Choroid plexus epithelial cell (primary cell): ENCODE measurements around the gene KCNQ1.

ENCODE experiments used
- DNase-seq: peaks from one replicate; pipeline ENCODE4 v3.0.0-alpha.2; 2010; ENCODE audit warnings: low read depth
- H3K4me3 ChIP-seq: 2 replicates; pipeline ENCODE4 v1.5.1; 2011; ENCODE audit warnings: low read depth, mild to moderate bottlenecking, control low read depth, low read length, moderate library complexity
- TF ChIP-seq, protein P1 (sequence below): conservative IDR thresholded peaks from 2 replicates; pipeline ENCODE4 v1.5.1; 2011; ENCODE audit warnings: low read depth, mild to moderate bottlenecking, control low read depth, inconsistent platforms, low read length, moderate library complexity

KCNQ1 gene

GRCh38 chr11:2399488-2400068 lies 45.2 kb upstream of the KCNQ1 start:
- DNase-seq = peak; percentile 58

DNA sequence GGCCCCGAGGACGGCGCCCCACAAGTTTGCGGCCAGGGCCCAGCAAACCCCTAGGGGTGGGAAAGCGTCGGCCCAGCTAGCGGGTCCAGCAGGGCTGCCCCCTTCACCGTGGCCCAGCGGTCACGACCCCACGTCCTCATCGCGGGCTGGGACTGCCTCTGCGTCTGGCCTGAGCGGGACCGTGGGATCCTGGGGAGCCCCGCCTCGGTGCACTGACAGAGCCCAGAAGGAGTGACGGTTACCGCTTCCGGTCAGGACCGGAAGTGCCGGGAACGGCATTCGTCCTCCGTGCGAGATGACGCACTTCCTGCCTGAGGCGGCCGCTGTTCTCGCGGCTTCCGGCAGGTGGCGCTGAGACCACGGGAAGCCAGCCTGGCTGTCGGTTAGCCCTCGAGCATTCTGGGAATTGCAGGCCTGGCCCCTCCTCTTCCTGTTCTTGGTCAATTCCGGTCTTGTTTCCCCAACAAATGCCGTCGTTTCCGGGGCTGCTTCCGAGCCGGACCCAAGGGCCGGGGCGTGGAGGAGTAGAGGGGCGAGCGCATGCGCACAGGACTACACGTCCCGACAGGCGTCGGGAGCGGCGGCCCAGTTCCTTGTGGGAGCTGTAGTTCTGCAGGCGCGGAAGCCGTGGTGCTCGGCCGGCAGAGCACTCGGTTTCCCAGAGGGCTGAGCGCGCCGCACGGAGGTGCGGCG lies 44.6 kb upstream of the KCNQ1 start, which contains the start of gene TSSC4:
Gene TSSC4, plus strand, starts transcription at position 682 of the 693 bp plus-strand sequence. CDS start 1,884 bp downstream, outside the sequence.
- TF ChIP-seq, protein P1, sequence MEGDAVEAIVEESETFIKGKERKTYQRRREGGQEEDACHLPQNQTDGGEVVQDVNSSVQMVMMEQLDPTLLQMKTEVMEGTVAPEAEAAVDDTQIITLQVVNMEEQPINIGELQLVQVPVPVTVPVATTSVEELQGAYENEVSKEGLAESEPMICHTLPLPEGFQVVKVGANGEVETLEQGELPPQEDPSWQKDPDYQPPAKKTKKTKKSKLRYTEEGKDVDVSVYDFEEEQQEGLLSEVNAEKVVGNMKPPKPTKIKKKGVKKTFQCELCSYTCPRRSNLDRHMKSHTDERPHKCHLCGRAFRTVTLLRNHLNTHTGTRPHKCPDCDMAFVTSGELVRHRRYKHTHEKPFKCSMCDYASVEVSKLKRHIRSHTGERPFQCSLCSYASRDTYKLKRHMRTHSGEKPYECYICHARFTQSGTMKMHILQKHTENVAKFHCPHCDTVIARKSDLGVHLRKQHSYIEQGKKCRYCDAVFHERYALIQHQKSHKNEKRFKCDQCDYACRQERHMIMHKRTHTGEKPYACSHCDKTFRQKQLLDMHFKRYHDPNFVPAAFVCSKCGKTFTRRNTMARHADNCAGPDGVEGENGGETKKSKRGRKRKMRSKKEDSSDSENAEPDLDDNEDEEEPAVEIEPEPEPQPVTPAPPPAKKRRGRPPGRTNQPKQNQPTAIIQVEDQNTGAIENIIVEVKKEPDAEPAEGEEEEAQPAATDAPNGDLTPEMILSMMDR = peak; percentile 97
- peak; percentile 100 for DNase-seq
- peak within 1 kb of the TSS; percentile 86 for H3K4me3 ChIP-seq

More at GRCh38 chr11:2399488-2400068, 45.2 kb upstream of the KCNQ1 start:
- TF ChIP-seq, protein P1 = no peak
- H3K4me3 ChIP-seq = peak overlapping the region; percentile 86

- TF ChIP-seq, protein P1 = no peak
- no peak for DNase-seq
- peak overlapping the region; percentile 70 for H3K4me3 ChIP-seq
Observed at GRCh38 chr11:2400762-2401435, 43.9 kb upstream of the KCNQ1 start.

GRCh38 chr11:2401436-2401984 lies 43.3 kb upstream of the KCNQ1 start:
- peak overlapping the region; percentile 70 for H3K4me3 ChIP-seq
- TF ChIP-seq, protein P1 = no peak
- no peak for DNase-seq

GRCh38 chr11:2402106-2402505 lies 42.7 kb upstream of the KCNQ1 start:
- TF ChIP-seq, protein P1 = no peak
- peak overlapping the region; percentile 70 for H3K4me3 ChIP-seq
- no peak for DNase-seq

DNA sequence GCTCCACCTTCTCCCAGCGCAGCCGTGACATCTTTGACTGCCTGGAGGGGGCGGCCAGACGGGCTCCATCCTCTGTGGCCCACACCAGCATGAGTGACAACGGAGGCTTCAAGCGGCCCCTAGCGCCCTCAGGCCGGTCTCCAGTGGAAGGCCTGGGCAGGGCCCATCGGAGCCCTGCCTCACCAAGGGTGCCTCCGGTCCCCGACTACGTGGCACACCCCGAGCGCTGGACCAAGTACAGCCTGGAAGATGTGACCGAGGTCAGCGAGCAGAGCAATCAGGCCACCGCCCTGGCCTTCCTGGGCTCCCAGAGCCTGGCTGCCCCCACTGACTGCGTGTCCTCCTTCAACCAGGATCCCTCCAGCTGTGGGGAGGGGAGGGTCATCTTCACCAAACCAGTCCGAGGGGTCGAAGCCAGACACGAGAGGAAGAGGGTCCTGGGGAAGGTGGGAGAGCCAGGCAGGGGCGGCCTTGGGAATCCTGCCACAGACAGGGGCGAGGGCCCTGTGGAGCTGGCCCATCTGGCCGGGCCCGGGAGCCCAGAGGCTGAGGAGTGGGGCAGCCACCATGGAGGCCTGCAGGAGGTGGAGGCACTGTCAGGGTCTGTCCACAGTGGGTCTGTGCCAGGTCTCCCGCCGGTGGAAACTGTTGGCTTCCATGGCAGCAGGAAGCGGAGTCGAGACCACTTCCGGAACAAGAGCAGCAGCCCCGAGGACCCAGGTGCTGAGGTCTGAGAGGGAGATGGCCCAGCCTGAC lies 41.7 kb upstream of the KCNQ1 start:
- no peak for DNase-seq
- no peak overlapping the region for H3K4me3 ChIP-seq
- TF ChIP-seq, protein P1 = no peak
